ENCODE measurements around the gene DOCK9. TPM values are rescaled to one million over a fixed set of nuclear protein-coding genes. Genes with fewer than 3 reads are reported as not detected.

The DOCK9 gene
- total RNA-seq, 1 experiment from 2014 or later = 4.5 TPM

GRCh38 chr13:98984118-98984517 is 6.3 kb upstream of the DOCK9 start:
- no peaks in the 10 kb centered on the region for H3K27me3 ChIP-seq (replicated peaks; ENCODE audit: insufficient read depth, low read depth, low read length, poor library complexity)
- H3K36me3 ChIP-seq (ENCODE audit: insufficient read depth, low read length, poor library complexity, severe bottlenecking) = no peaks in the 10 kb centered on the region
- H3K4me1 ChIP-seq (ENCODE audit: insufficient read depth, low read length, poor library complexity, severe bottlenecking) = no peaks in the 10 kb centered on the region
- intact Hi-C loops (cut with micrococcal nuclease; ENCODE audit: unreplicated experiment) = no loop called here
- CTCF ChIA-PET = no interaction called here
- H3K9me3 ChIP-seq (ENCODE audit: low read depth, low read length, poor library complexity, severe bottlenecking) = no peaks in the 10 kb centered on the region
- POLR2A ChIA-PET (ENCODE audit: low non-redundant PET) = no interaction called here
- BruUV-seq (replicated peaks) = no TSS peak
- no peak overlapping the region for H3K4me3 ChIP-seq (ENCODE audit: low read depth, low read length, poor library complexity, severe bottlenecking)
- DNase-seq (ENCODE audit: low spot score) = no peak
- H3K27ac ChIP-seq (ENCODE audit: low read depth, low read length, poor library complexity, severe bottlenecking) = no peak overlapping the region
- TF ChIP-seq CTCF (conservative IDR thresholded peaks at IDR 0.05; ENCODE audit: low read depth, low read length) (no peak), EZH2 (IDR thresholded peaks at IDR 0.05; ENCODE audit: borderline replicate concordance, low read depth, low read length, poor library complexity, severe bottlenecking) (no peak)

GRCh38 chr13:98983182-98983581 is 5.3 kb upstream of the DOCK9 start:
- Histone ChIP-seq H3K36me3 (ENCODE audit: insufficient read depth, low read length, poor library complexity, severe bottlenecking) (no peaks in the 10 kb centered on the region), H3K27me3 (replicated peaks; ENCODE audit: insufficient read depth, low read depth, low read length, poor library complexity) (no peaks in the 10 kb centered on the region), H3K9me3 (ENCODE audit: low read depth, low read length, poor library complexity, severe bottlenecking) (no peaks in the 10 kb centered on the region), H3K4me3 (ENCODE audit: low read depth, low read length, poor library complexity, severe bottlenecking) (no peak overlapping the region), H3K27ac (ENCODE audit: low read depth, low read length, poor library complexity, severe bottlenecking) (no peak overlapping the region), H3K4me1 (ENCODE audit: insufficient read depth, low read length, poor library complexity, severe bottlenecking) (peaks cover 3% of the 10 kb centered on the region)
- intact Hi-C loops (cut with micrococcal nuclease; ENCODE audit: unreplicated experiment) = no loop called here
- CTCF ChIA-PET = no interaction called here
- BruUV-seq (replicated peaks) = no TSS peak
- DNase-seq (ENCODE audit: low spot score) = no peak
- TF ChIP-seq EZH2 (IDR thresholded peaks at IDR 0.05; ENCODE audit: borderline replicate concordance, low read depth, low read length, poor library complexity, severe bottlenecking) (no peak), CTCF (conservative IDR thresholded peaks at IDR 0.05; ENCODE audit: low read depth, low read length) (no peak)
- POLR2A ChIA-PET (ENCODE audit: low non-redundant PET) = no interaction called here

- ChIA-PET POLR2A (ENCODE audit: low non-redundant PET) (no interaction called here), CTCF (no interaction called here)
- Histone ChIP-seq H3K4me1 (ENCODE audit: insufficient read depth, low read length, poor library complexity, severe bottlenecking) (peaks cover 14% of the 10 kb centered on the region), H3K9me3 (ENCODE audit: low read depth, low read length, poor library complexity, severe bottlenecking) (no peaks in the 10 kb centered on the region), H3K36me3 (ENCODE audit: insufficient read depth, low read length, poor library complexity, severe bottlenecking) (no peaks in the 10 kb centered on the region), H3K27me3 (replicated peaks; ENCODE audit: insufficient read depth, low read depth, low read length, poor library complexity) (no peaks in the 10 kb centered on the region), H3K4me3 (ENCODE audit: low read depth, low read length, poor library complexity, severe bottlenecking) (no peak overlapping the region), H3K27ac (ENCODE audit: low read depth, low read length, poor library complexity, severe bottlenecking) (no peak overlapping the region)
- TF ChIP-seq CTCF (conservative IDR thresholded peaks at IDR 0.05; ENCODE audit: low read depth, low read length) = no peak
- TF ChIP-seq EZH2 (IDR thresholded peaks at IDR 0.05; ENCODE audit: borderline replicate concordance, low read depth, low read length, poor library complexity, severe bottlenecking) = no peak
- DNase-seq (ENCODE audit: low spot score) = no peak
- intact Hi-C loops (cut with micrococcal nuclease; ENCODE audit: unreplicated experiment) = no loop called here
- BruUV-seq (replicated peaks) = no TSS peak
These were observed 3.7 kb upstream of the DOCK9 start for GRCh38 chr13:98981369-98982080.

Data from A673 (cell line).